Measurements from ENCODE around the gene C11orf68. TPM values are rescaled to one million over a fixed set of nuclear protein-coding genes. Genes with fewer than 3 reads are reported as not detected.

C11orf68 gene
- total and polyA plus RNA-seq, 9 of the 15 experiments (the other 6 are each of a cell fraction or from before 2014, with no cell fraction given), result 3.6 to 35.9 (median 12.8) TPM

GRCh38 chr11:65919573-65920371, 910 bp upstream of the C11orf68 start (continued):
- no peak for TF ChIP-seq ARID3A (IDR thresholded peaks at IDR 0.05; ENCODE audit: borderline replicate concordance, low read depth, low read length)
- no peak for TF ChIP-seq STAT5B (CRISPR knock-in tag; IDR thresholded peaks at IDR 0.05)
- no peak for TF ChIP-seq E2F8 (IDR thresholded peaks at IDR 0.05; ENCODE audit: low read depth, partially characterized antibody)
- TF ChIP-seq RBBP5 (IDR thresholded peaks at IDR 0.05; ENCODE audit: borderline replicate concordance, insufficient read depth, low read length, poor library complexity, severe bottlenecking), result peak; percentile 12
- no peak for TF ChIP-seq POLR2AphosphoS2 (IDR thresholded peaks at IDR 0.05; ENCODE audit: low read length)
- no peak for TF ChIP-seq NFE2L1 (tag; IDR thresholded peaks at IDR 0.05; ENCODE audit: borderline replicate concordance, low read depth)
- TF ChIP-seq MTF1 (CRISPR knock-in tag; IDR thresholded peaks at IDR 0.05; ENCODE audit: borderline replicate concordance), result no peak
